ENCODE data around the gene EFL1. TPM values are rescaled to one million over a fixed set of nuclear protein-coding genes. Genes with fewer than 3 reads are reported as not detected.
"Not testable (repeated sequence)": the region's sequence is repeated elsewhere in the genome, so short reads cannot be mapped to it uniquely, and the experiment has no call there.

EFL1 gene
- polyA plus RNA-seq, 1 of the 3 experiments (the other 2 are of a cell fraction), result 12.3 TPM

GRCh38 chr15:82272154-82272553 lies 9.6 kb upstream of the EFL1 start:
- H3K36me3 ChIP-seq (replicated peaks in 1 of 2; ENCODE audit: control insufficient read depth in 1 of 2, insufficient read depth in 2 of 2, low read length in 1 of 2), result no peaks in the 10 kb centered on the region
- no peaks in the 10 kb centered on the region for H3K27me3 ChIP-seq (ENCODE audit: insufficient read depth)
- WGBS (ENCODE audit: low lambda C conversion rate), result 83% methylated on average over 2 of the region's 2 CpGs
- no peaks in the 10 kb centered on the region for H3K9me2 ChIP-seq
- no peak overlapping the region for H3K4me2 ChIP-seq
- H4K20me1 ChIP-seq (ENCODE audit: insufficient read depth), result no peaks in the 10 kb centered on the region
- POLR2A ChIA-PET, result no interaction called here
- peaks cover 15% of the 10 kb centered on the region for H3K9me3 ChIP-seq
- peaks cover 8% of the 10 kb centered on the region for H3F3A ChIP-seq (replicated peaks; ENCODE audit: insufficient read depth)
- H2AFZ ChIP-seq (ENCODE audit: low read depth), result no peak overlapping the region
- DNase-seq, result no peak
- no peak overlapping the region for H3K4me3 ChIP-seq (ENCODE audit: low read depth in 2 of 2, low read length in 1 of 2)
- TF ChIP-seq USF1 (IDR thresholded peaks at IDR 0.05; ENCODE audit: borderline replicate concordance, low read depth) (no peak), PBX3 (IDR thresholded peaks at IDR 0.05) (no peak), TEAD4 (IDR thresholded peaks at IDR 0.05; ENCODE audit: borderline replicate concordance, insufficient read depth) (no peak)
- H3K27ac ChIP-seq (ENCODE audit: low read depth in 2 of 2, low read length in 1 of 2), result no peak overlapping the region
- H3K79me2 ChIP-seq (ENCODE audit: insufficient read depth), result no peaks in the 10 kb centered on the region
- CTCF ChIA-PET, result no interaction called here
- H3K4me1 ChIP-seq (ENCODE audit: control insufficient read depth in 1 of 2, insufficient read depth in 2 of 2, low read depth in 1 of 2, low read length in 1 of 2), result no peaks in the 10 kb centered on the region
- no peak overlapping the region for H3K9ac ChIP-seq

- H2AFZ ChIP-seq (ENCODE audit: low read depth); H3K9ac ChIP-seq; H3F3A ChIP-seq (replicated peaks; ENCODE audit: insufficient read depth); H3K36me3 ChIP-seq (replicated peaks in 1 of 2; ENCODE audit: control insufficient read depth in 1 of 2, insufficient read depth in 2 of 2, low read length in 1 of 2); H3K79me2 ChIP-seq (ENCODE audit: insufficient read depth); POLR2A ChIA-PET; H3K4me1 ChIP-seq (ENCODE audit: control insufficient read depth in 1 of 2, insufficient read depth in 2 of 2, low read depth in 1 of 2, low read length in 1 of 2); H3K27ac ChIP-seq (ENCODE audit: low read depth in 2 of 2, low read length in 1 of 2); H3K9me3 ChIP-seq; DNase-seq; H3K27me3 ChIP-seq (ENCODE audit: insufficient read depth); H3K9me2 ChIP-seq; H3K4me3 ChIP-seq (ENCODE audit: low read depth in 2 of 2, low read length in 1 of 2); CTCF ChIA-PET; H4K20me1 ChIP-seq (ENCODE audit: insufficient read depth); H3K4me2 ChIP-seq: not testable (repeated sequence)
- 49% methylated on average over 2 of the region's 2 CpGs for WGBS (ENCODE audit: low lambda C conversion rate)
These were observed 5.9 kb upstream of the EFL1 start for GRCh38 chr15:82268454-82268853.

- H4K20me1 ChIP-seq (ENCODE audit: insufficient read depth); H3K27me3 ChIP-seq (ENCODE audit: insufficient read depth); DNase-seq; H3K9ac ChIP-seq; H3K27ac ChIP-seq (ENCODE audit: low read depth in 2 of 2, low read length in 1 of 2); H3K4me2 ChIP-seq; H3K9me3 ChIP-seq; H3K79me2 ChIP-seq (ENCODE audit: insufficient read depth); H3K4me3 ChIP-seq (ENCODE audit: low read depth in 2 of 2, low read length in 1 of 2); CTCF ChIA-PET; H2AFZ ChIP-seq (ENCODE audit: low read depth); H3K36me3 ChIP-seq (replicated peaks in 1 of 2; ENCODE audit: control insufficient read depth in 1 of 2, insufficient read depth in 2 of 2, low read length in 1 of 2); H3K9me2 ChIP-seq; H3K4me1 ChIP-seq (ENCODE audit: control insufficient read depth in 1 of 2, insufficient read depth in 2 of 2, low read depth in 1 of 2, low read length in 1 of 2): not testable (repeated sequence)
- peaks cover 10% of the 10 kb centered on the region for H3F3A ChIP-seq (replicated peaks; ENCODE audit: insufficient read depth)
- 100% methylated on average over 2 of the region's 2 CpGs for WGBS (ENCODE audit: low lambda C conversion rate)
- POLR2A ChIA-PET, result interaction anchor here (0.6 kb wide), 1 partner anchor 273 kb away, joined by 3 read pairs; the partner anchor contains the start of gene RPS17
These were observed 4.6 kb upstream of the EFL1 start for GRCh38 chr15:82267137-82267536.

- 17% methylated on average over 3 of the region's 3 CpGs for WGBS (ENCODE audit: low lambda C conversion rate)
- Histone ChIP-seq H3K4me3 (ENCODE audit: low read depth in 2 of 2, low read length in 1 of 2) (peak overlapping the region; percentile 75 to 90), H3K27ac (ENCODE audit: low read depth in 2 of 2, low read length in 1 of 2) (no peak overlapping the region; a peak in 1 of 4 replicates), H3K36me3 (replicated peaks in 1 of 2; ENCODE audit: control insufficient read depth in 1 of 2, insufficient read depth in 2 of 2, low read length in 1 of 2) (peaks cover 13 to 21% of the 10 kb centered on the region in 2 experiments), H3K27me3 (ENCODE audit: insufficient read depth) (no peaks in the 10 kb centered on the region), H3K9me3 (no peaks in the 10 kb centered on the region), H3K79me2 (ENCODE audit: insufficient read depth) (peaks cover 31% of the 10 kb centered on the region), H3K4me2 (peak overlapping the region; percentile 83), H3F3A (replicated peaks; ENCODE audit: insufficient read depth) (peaks cover 16% of the 10 kb centered on the region), H2AFZ (ENCODE audit: low read depth) (peak overlapping the region; percentile 84), H3K9me2 (no peaks in the 10 kb centered on the region), H4K20me1 (ENCODE audit: insufficient read depth) (no peaks in the 10 kb centered on the region), H3K4me1 (ENCODE audit: control insufficient read depth in 1 of 2, insufficient read depth in 2 of 2, low read depth in 1 of 2, low read length in 1 of 2) (peaks cover 8 to 10% of the 10 kb centered on the region in 2 experiments; a peak in 3 of 4 replicates), H3K9ac (peak overlapping the region; percentile 80)
- CTCF ChIA-PET, result no interaction called here
- POLR2A ChIA-PET, result no interaction called here
- peak; percentile 2 for DNase-seq
- TF ChIP-seq FOXJ3 (CRISPR knock-in tag; IDR thresholded peaks at IDR 0.05), result no peak
- TF ChIP-seq SIN3A (IDR thresholded peaks at IDR 0.05; ENCODE audit: borderline replicate concordance, low read depth, low read length), result no peak
- TF ChIP-seq, protein P1, sequence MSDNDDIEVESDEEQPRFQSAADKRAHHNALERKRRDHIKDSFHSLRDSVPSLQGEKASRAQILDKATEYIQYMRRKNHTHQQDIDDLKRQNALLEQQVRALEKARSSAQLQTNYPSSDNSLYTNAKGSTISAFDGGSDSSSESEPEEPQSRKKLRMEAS (IDR thresholded peaks at IDR 0.05; ENCODE audit: low read depth), result no peak
- no peak for TF ChIP-seq NFIC (IDR thresholded peaks at IDR 0.05; ENCODE audit: borderline replicate concordance)
- TF ChIP-seq EZH2phosphoT487 (IDR thresholded peaks at IDR 0.05; ENCODE audit: borderline replicate concordance, low read depth), result no peak
- no peak for TF ChIP-seq PBX3 (IDR thresholded peaks at IDR 0.05)
- no peak for TF ChIP-seq CTCF (IDR thresholded peaks at IDR 0.05)
- TF ChIP-seq POLR2AphosphoS5 (IDR thresholded peaks at IDR 0.05; ENCODE audit: low read depth, low read length), result no peak
- TF ChIP-seq RXRA (IDR thresholded peaks at IDR 0.05; ENCODE audit: borderline replicate concordance, low read depth), result no peak
These were observed 816 bp upstream of the EFL1 start for GRCh38 chr15:82263350-82263749.
